Naive thymus-derived CD4-positive, alpha-beta T cell (primary cell): ENCODE results near the gene MED12L. TPM values are rescaled to one million over a fixed set of nuclear protein-coding genes. Genes with fewer than 3 reads are reported as not detected.

Experiments
- ATAC-seq: fragments of 150-1000 bp; cut with Tn5 transposase; 2 replicates; pipeline ENCODE4 v1.10.0; 2021; ENCODE audit warnings: mild to moderate bottlenecking, moderate library complexity
- CTCF ChIA-PET: fragments of 350-600 bp; sonication (Branson Sonifier 250); formaldehyde crosslinking; loops from one replicate; lab custom pipeline; 2021; ENCODE audit warnings: antibody characterized with exemption; lab: Charles Lee
- POLR2A ChIA-PET: fragments of 350-600 bp; sonication (Branson Sonifier 250); formaldehyde crosslinking; loops from one replicate; lab custom pipeline; 2021; ENCODE audit warnings: antibody characterized with exemption, inconsistent platforms; lab: Charles Lee
- DNase-seq, 9 donors: peaks; one replicate each; pipeline versions ENCODE4 v3.0.0 to v3.0.0-alpha.2; 2020 to 2022; ENCODE audit warnings: mixed read lengths in 1 of 9
- H3K27ac ChIP-seq: one replicate; pipeline ENCODE4 v1.7.0; 2013; ENCODE audit warnings: mild to moderate bottlenecking, low read depth, low read length, moderate library complexity
- H3K27me3 ChIP-seq, 2 donors: one replicate each; pipeline ENCODE4 v1.7.0; 2013; ENCODE audit warnings: low read length in 2 of 2, mild to moderate bottlenecking in 2 of 2, moderate library complexity in 2 of 2; ENCODE audit not compliant: control insufficient read depth in 2 of 2, insufficient read depth in 2 of 2
- H3K36me3 ChIP-seq, 3 experiments: 1 replicate in 2 of 3; 2 replicates in 1 of 3; pipeline ENCODE4 v1.7.0; 2013; ENCODE audit warnings: low read length in 3 of 3, mild to moderate bottlenecking in 3 of 3, moderate library complexity in 1 of 3; ENCODE audit not compliant: insufficient read depth in 3 of 3, control insufficient read depth in 2 of 3
- H3K4me1 ChIP-seq, 2 donors: one replicate each; pipeline ENCODE4 v1.7.0; 2013; ENCODE audit warnings: low read length in 2 of 2, mild to moderate bottlenecking in 2 of 2, moderate library complexity in 1 of 2; ENCODE audit not compliant: control insufficient read depth in 2 of 2, insufficient read depth in 2 of 2
- H3K4me3 ChIP-seq: 2 replicates; pipeline ENCODE4 v1.7.0; 2013; ENCODE audit warnings: mild to moderate bottlenecking, low read length
- H3K9me3 ChIP-seq, 3 experiments: 1 replicate in 2 of 3; 2 replicates in 1 of 3; pipeline ENCODE4 v1.7.0; 2013; ENCODE audit warnings: low read length in 3 of 3; ENCODE audit not compliant: control insufficient read depth in 2 of 3
- H3K27ac Mint-ChIP-seq, 9 donors: one replicate each; pipeline ENCODE4 v1.8.0; 2020 to 2022; ENCODE audit warnings: mixed read lengths in 9 of 9, mild to moderate bottlenecking in 8 of 9, moderate library complexity in 5 of 9, inconsistent platforms in 2 of 9
- H3K27me3 Mint-ChIP-seq, 5 donors: one replicate each; pipeline ENCODE4 v1.8.0; 2021 to 2022; ENCODE audit warnings: mixed read lengths in 5 of 5, mild to moderate bottlenecking in 1 of 5
- H3K36me3 Mint-ChIP-seq, 5 donors: one replicate each; pipeline ENCODE4 v1.8.0; 2020 to 2022; ENCODE audit warnings: mixed read lengths in 5 of 5, mild to moderate bottlenecking in 3 of 5, inconsistent platforms in 1 of 5
- H3K4me1 Mint-ChIP-seq, 7 donors: one replicate each; pipeline ENCODE4 v1.8.0; 2020 to 2022; ENCODE audit warnings: mixed read lengths in 7 of 7, mild to moderate bottlenecking in 3 of 7, inconsistent platforms in 1 of 7
- H3K4me3 Mint-ChIP-seq, 10 donors: one replicate each; pipeline ENCODE4 v1.8.0; 2020 to 2022; ENCODE audit warnings: mild to moderate bottlenecking in 10 of 10, mixed read lengths in 10 of 10, moderate library complexity in 6 of 10, inconsistent platforms in 2 of 10
- H3K9me3 Mint-ChIP-seq, 11 donors: one replicate each; pipeline ENCODE4 v1.8.0; 2020 to 2022; ENCODE audit warnings: mixed read lengths in 11 of 11, mild to moderate bottlenecking in 4 of 11, inconsistent platforms in 1 of 11, moderate library complexity in 1 of 11
- intact Hi-C, 2 donors: fragments of 100-400 bp; cut with micrococcal nuclease; formaldehyde crosslinking; loops; one replicate each; pipeline ENCODE4 v1.15.1; 2023
- polyA plus RNA-seq, 2 donors: library from polyadenylated mRNA; unstranded; fragments of 300-500 nt; fragmentation: Illumina TruSeq; gene quantifications; one replicate each; pipeline ENCODE4 v1.2.3, GENCODE V29; 2021
- total RNA-seq, 6 experiments: library from RNA in 5 of 6; stranded (reverse) in 5 of 6; gene quantifications; 1 replicate in 5 of 6; 2 replicates in 1 of 6; pipeline ENCODE4 v1.2.3 and lab custom pipeline; 2021 to 2026

MED12L gene
- total and polyA plus RNA-seq, 7 experiments from 2014 or later: 0.32 to 4.9 (median 0.68) TPM; not detected in 2

GRCh38 chr3:151195826-151196225, 110.4 kb downstream of the MED12L start:
- H3K9me3 ChIP-seq: no peaks in the 10 kb centered on the region
- intact Hi-C loops: no loop called here
- Mint-ChIP-seq H3K4me3 (no peak overlapping the region), H3K27me3 (no peaks in the 10 kb centered on the region), H3K4me1 (peaks cover 7 to 50% (median 32%) of the 10 kb centered on the region in 7 donors), H3K9me3 (peaks cover 0 to 21% (median 2%) of the 10 kb centered on the region in 11 donors), H3K27ac (peak overlapping the region in 3 of 9 donors; percentile 63 to 83 (median 65)), H3K36me3 (peaks cover 5 to 71% (median 27%) of the 10 kb centered on the region in 5 donors)
- no peak overlapping the region for H3K27ac ChIP-seq
- CTCF ChIA-PET: interaction anchor here (1.4 to 1.5 kb wide), 2 partner anchors 13 to 18 kb away, joined by 3 to 4 read pairs; no protein-coding TSS in a partner anchor
- no peak for ATAC-seq
- peaks cover 15 to 20% of the 10 kb centered on the region in 2 donors for H3K4me1 ChIP-seq
- H3K27me3 ChIP-seq: no peaks in the 10 kb centered on the region
- POLR2A ChIA-PET: interaction anchor here (1.5 to 8.7 kb wide), 2 partner anchors 12 kb away, joined by 3 to 88 read pairs; no protein-coding TSS in a partner anchor
- H3K4me3 ChIP-seq: no peak overlapping the region
- no peak for DNase-seq
- H3K36me3 ChIP-seq: peaks cover 0 to 8% (median 0%) of the 10 kb centered on the region in 3 experiments

DNA sequence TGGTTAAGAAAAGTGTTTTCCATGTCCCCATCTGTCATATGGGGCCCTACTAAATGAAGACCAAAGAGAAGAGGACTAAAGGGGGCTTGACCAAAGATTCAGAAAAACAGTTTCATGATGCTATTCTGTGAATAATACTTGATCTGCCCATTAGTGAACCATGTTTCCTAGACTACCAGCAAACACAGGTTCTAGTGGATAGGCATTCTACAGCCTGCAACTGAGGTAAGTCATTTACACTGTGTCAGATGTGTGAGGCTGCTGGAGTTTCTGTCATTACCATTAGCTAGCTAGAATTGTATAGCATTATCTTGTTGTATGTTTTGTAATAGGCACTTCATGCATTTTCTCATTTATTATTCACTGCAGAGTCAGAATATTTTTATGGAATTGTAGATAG, 111.0 kb downstream of the MED12L start:
- ATAC-seq (no peak), DNase-seq (no peak)
- Mint-ChIP-seq H3K9me3 (peaks cover 0 to 21% (median 2%) of the 10 kb centered on the region in 11 donors), H3K4me3 (peak overlapping the region in 2 of 10 donors; percentile 2 to 51), H3K4me1 (peaks cover 7 to 47% (median 38%) of the 10 kb centered on the region in 7 donors), H3K27me3 (no peaks in the 10 kb centered on the region), H3K36me3 (peaks cover 5 to 69% (median 27%) of the 10 kb centered on the region in 5 donors), H3K27ac (peak overlapping the region in 4 of 9 donors; percentile 43 to 83 (median 54))
- ChIA-PET POLR2A (interaction anchor here (0.6 to 8.7 kb wide), 5 partner anchors 11 to 385 kb away, joined by 3 to 88 read pairs (median 3); no protein-coding TSS in a partner anchor), CTCF (interaction anchor here (0.6 to 1.5 kb wide), 3 partner anchors 14 to 64 kb away, joined by 3 to 4 read pairs (median 3); no protein-coding TSS in a partner anchor)
- H3K27ac ChIP-seq: no peak overlapping the region
- H3K4me3 ChIP-seq: no peak overlapping the region
- intact Hi-C loops: no loop called here
- no peaks in the 10 kb centered on the region for H3K9me3 ChIP-seq
- H3K27me3 ChIP-seq: no peaks in the 10 kb centered on the region
- H3K4me1 ChIP-seq: peaks cover 16 to 21% of the 10 kb centered on the region in 2 donors
- peaks cover 0 to 8% (median 0%) of the 10 kb centered on the region in 3 experiments for H3K36me3 ChIP-seq

DNA sequence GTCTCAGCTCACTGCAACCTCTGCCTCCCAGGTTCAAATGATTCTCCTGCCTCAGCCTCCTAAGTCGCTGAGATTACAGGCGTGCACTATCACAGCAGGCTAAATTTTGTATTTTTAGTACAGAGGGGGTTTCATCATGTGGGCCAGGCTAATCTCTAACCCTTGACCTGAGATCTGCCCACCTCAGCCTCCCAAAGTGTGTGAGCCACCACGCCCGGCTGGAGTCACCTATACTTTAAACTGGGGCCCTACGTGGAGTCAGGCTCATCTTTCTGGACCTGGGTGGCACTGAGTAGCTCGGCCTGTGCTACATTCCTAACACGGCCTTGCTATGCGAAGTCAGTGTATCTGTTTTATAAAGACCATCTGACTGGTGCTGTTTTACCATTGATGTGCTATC, 111.8 kb downstream of the MED12L start:
- Histone ChIP-seq H3K4me3 (no peak overlapping the region), H3K27me3 (no peaks in the 10 kb centered on the region), H3K4me1 (peaks cover 16 to 27% of the 10 kb centered on the region in 2 donors), H3K27ac (no peak overlapping the region), H3K9me3 (no peaks in the 10 kb centered on the region), H3K36me3 (peaks cover 0 to 8% (median 0%) of the 10 kb centered on the region in 3 experiments)
- intact Hi-C loops: no loop called here
- Mint-ChIP-seq H3K4me1 (peaks cover 7 to 47% (median 40%) of the 10 kb centered on the region in 7 donors), H3K9me3 (peaks cover 0 to 21% (median 2%) of the 10 kb centered on the region in 11 donors), H3K36me3 (peaks cover 5 to 71% (median 27%) of the 10 kb centered on the region in 5 donors), H3K27me3 (no peaks in the 10 kb centered on the region), H3K27ac (peak overlapping the region in 2 of 9 donors; percentile 5 to 28), H3K4me3 (peak overlapping the region in 1 of 10 donors; percentile 45)
- POLR2A ChIA-PET: interaction anchor here (0.6 to 8.7 kb wide), 5 partner anchors 8 to 82 kb away, joined by 3 to 88 read pairs (median 3); no protein-coding TSS in a partner anchor
- ATAC-seq (no peak), DNase-seq (no peak)
- CTCF ChIA-PET: interaction anchor here (0.6 kb wide), 1 partner anchor 11 kb away, joined by 3 read pairs; no protein-coding TSS in a partner anchor

GRCh38 chr3:151197981-151198767, 112.7 kb downstream of the MED12L start:
- peaks cover 0 to 20% (median 2%) of the 10 kb centered on the region in 11 donors for H3K9me3 Mint-ChIP-seq
- peak overlapping the region in 7 of 9 donors; percentile 65 to 95 (median 93) for H3K27ac Mint-ChIP-seq
- POLR2A ChIA-PET: interaction anchor here (1.1 to 8.7 kb wide), 4 partner anchors 9 to 35 kb away, joined by 3 to 88 read pairs (median 6); no protein-coding TSS in a partner anchor
- DNase-seq (no peak), ATAC-seq (no peak)
- Histone ChIP-seq H3K27ac (no peak overlapping the region), H3K4me3 (no peak overlapping the region), H3K4me1 (peaks cover 16 to 27% of the 10 kb centered on the region in 2 donors), H3K9me3 (no peaks in the 10 kb centered on the region), H3K27me3 (no peaks in the 10 kb centered on the region), H3K36me3 (peaks cover 0 to 8% (median 0%) of the 10 kb centered on the region in 3 experiments)
- peaks cover 5 to 69% (median 27%) of the 10 kb centered on the region in 5 donors for H3K36me3 Mint-ChIP-seq
- H3K4me3 Mint-ChIP-seq: peak overlapping the region in 3 of 10 donors; percentile 30 to 79 (median 79)
- no peaks in the 10 kb centered on the region for H3K27me3 Mint-ChIP-seq
- intact Hi-C loops: no loop called here
- peaks cover 7 to 54% (median 40%) of the 10 kb centered on the region in 7 donors for H3K4me1 Mint-ChIP-seq
- CTCF ChIA-PET: interaction anchor here (0.9 to 1.5 kb wide), 3 partner anchors 29 to 30 kb away, joined by 3 to 4 read pairs (median 3); no protein-coding TSS in a partner anchor

- peaks cover 5 to 64% (median 27%) of the 10 kb centered on the region in 5 donors for H3K36me3 Mint-ChIP-seq
- peak overlapping the region; percentile 55 to 95 (median 93) for H3K27ac Mint-ChIP-seq
- Histone ChIP-seq H3K36me3 (peaks cover 0 to 8% (median 0%) of the 10 kb centered on the region in 3 experiments), H3K4me1 (peaks cover 18 to 29% of the 10 kb centered on the region in 2 donors), H3K4me3 (no peak overlapping the region), H3K27me3 (no peaks in the 10 kb centered on the region), H3K9me3 (no peaks in the 10 kb centered on the region), H3K27ac (no peak overlapping the region)
- H3K9me3 Mint-ChIP-seq: peaks cover 0 to 17% (median 2%) of the 10 kb centered on the region in 11 donors
- ATAC-seq (no peak), DNase-seq (no peak)
- peak overlapping the region in 8 of 10 donors; percentile 25 to 86 (median 80) for H3K4me3 Mint-ChIP-seq
- intact Hi-C loops: loop anchor here (1.0 kb wide), 3 partner anchors 10 to 28 kb away; no protein-coding TSS in a partner anchor
- POLR2A ChIA-PET: interaction anchor here (1.1 to 8.7 kb wide), 5 partner anchors 10 to 36 kb away, joined by 3 to 88 read pairs (median 8); no protein-coding TSS in a partner anchor
- CTCF ChIA-PET: interaction anchor here (1.1 to 1.5 kb wide), 2 partner anchors 30 to 31 kb away, joined by 3 to 4 read pairs; no protein-coding TSS in a partner anchor
- H3K27me3 Mint-ChIP-seq: no peaks in the 10 kb centered on the region
- H3K4me1 Mint-ChIP-seq: peaks cover 8 to 57% (median 42%) of the 10 kb centered on the region in 7 donors
These were observed 113.4 kb downstream of the MED12L start for GRCh38 chr3:151198849-151199248.
